Measurements from ENCODE around the gene EMC9. TPM values are rescaled to one million over a fixed set of nuclear protein-coding genes. Genes with fewer than 3 reads are reported as not detected.
A peak's percentile ranks its signal among the peaks of the same experiment; 100 is the strongest.

Gene EMC9
- total and polyA plus RNA-seq, 10 of the 15 experiments (the other 5 are each of a cell fraction or from before 2014, with no cell fraction given) = 15.3 to 60.5 (median 30.3) TPM

DNA sequence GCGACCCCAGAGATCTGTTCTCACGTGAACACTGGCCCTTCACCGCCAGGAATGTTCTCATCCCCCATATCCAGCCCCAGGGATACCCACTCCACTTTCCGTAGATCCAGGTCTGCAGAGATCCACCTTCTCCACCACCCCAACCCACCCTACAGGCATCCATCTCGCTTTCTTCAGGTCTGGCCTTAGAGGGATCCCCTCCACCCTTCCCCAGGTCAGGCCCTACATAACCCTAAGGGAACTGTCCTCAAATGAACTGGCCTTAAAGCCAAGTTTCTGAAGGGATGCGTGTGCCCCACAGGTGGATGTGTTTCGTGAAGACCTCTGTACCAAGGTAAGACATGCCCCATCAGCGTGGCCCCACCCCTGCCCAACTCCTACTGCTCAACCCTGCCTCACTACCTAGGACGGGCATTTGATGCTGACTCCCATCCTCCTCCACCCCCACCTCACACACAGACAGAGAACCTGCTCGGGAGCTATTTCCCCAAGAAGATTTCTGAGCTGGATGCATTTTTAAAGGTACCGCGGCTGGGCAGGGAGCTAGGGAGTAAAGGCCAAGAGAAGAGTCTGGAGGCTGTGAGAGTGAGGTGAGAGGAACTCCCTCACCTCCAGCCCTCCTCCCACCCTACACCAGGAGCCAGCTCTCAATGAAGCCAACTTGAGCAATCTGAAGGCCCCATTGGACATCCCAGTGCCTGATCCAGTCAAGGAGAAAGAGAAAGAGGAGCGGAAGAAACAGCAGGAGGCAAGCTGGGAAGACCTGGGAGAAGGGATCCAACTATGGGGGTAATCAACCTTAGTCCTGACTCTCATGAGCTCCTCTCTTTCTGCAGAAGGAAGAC lies 4.5 kb downstream of the EMC9 start:
- ATAC-seq (no peak), DNase-seq (ENCODE audit: low read depth, low spot score) (no peak), FAIRE-seq (no peak)
- peak overlapping the region; percentile 99 for H3K4me3 ChIP-seq
- whole genome bisulfite sequencing (ENCODE audit: insufficient coverage, insufficient replicate concordance, low lambda C conversion rate, missing lambda C conversion rate) = 17% methylated on average over 13 of the region's 13 CpGs
- RAD21 ChIA-PET (ENCODE audit: unreplicated experiment) = interaction anchor here (0.8 to 6.8 kb wide), 11 partner anchors 10 to 106 kb away, joined by 3 to 69 read pairs (median 9); partner anchors contain the start of genes DCAF11, IPO4, IRF9 and NRL
- no TSS peak for BruUV-seq (replicated peaks)
- H2AFZ ChIP-seq (ENCODE audit: control insufficient read depth, low read depth, low read length) = no peak overlapping the region
- peak overlapping the region; percentile 95 for H3K27ac ChIP-seq (ENCODE audit: control insufficient read depth, insufficient read depth)
- POLR2A ChIA-PET = interaction anchor here (0.6 to 11.6 kb wide), 12 partner anchors 7 to 94 kb away, joined by 3 to 276 read pairs (median 9); partner anchors contain the start of genes DCAF11, IRF9, NRL and PSME2
- peaks cover 9 to 12% of the 10 kb centered on the region in 2 experiments; a peak in 3 of 4 replicates for H3K36me3 ChIP-seq (ENCODE audit: control insufficient read depth in 2 of 2, insufficient read depth in 2 of 2, low read length in 1 of 2)
- no peaks in the 10 kb centered on the region for H3K9me3 ChIP-seq (replicated peaks; ENCODE audit: control insufficient read depth, insufficient read depth, low read length)
- CTCF ChIA-PET = interaction anchor here (0.6 to 4.9 kb wide), 11 partner anchors 9 to 171 kb away, joined by 3 to 39 read pairs (median 5); partner anchors contain the start of genes CIDEB, DCAF11, IRF9 and NRL
- peaks cover 55% of the 10 kb centered on the region for H3K79me2 ChIP-seq (ENCODE audit: control insufficient read depth, insufficient read depth, low read length)
- in situ Hi-C loops (cut with MboI) (no loop called here), intact Hi-C loops (cut with micrococcal nuclease; ENCODE audit: unreplicated experiment) (no loop called here)
- no peaks in the 10 kb centered on the region for H4K20me1 ChIP-seq (ENCODE audit: control insufficient read depth, insufficient read depth)
- no peaks in the 10 kb centered on the region for H3K27me3 ChIP-seq (replicated peaks in 1 of 2; ENCODE audit: control insufficient read depth in 2 of 2, insufficient read depth in 2 of 2, low read length in 1 of 2)
- peak overlapping the region; percentile 81 for H3K4me2 ChIP-seq (ENCODE audit: control insufficient read depth, insufficient read depth)
- H3K4me1 ChIP-seq (ENCODE audit: control insufficient read depth, insufficient read depth, low read length) = peaks cover 40% of the 10 kb centered on the region
- SMC1A ChIA-PET (ENCODE audit: uncharacterized antibody, unreplicated experiment) = interaction anchor here (0.8 to 7.7 kb wide), 9 partner anchors 8 to 171 kb away, joined by 3 to 70 read pairs (median 18); partner anchors contain the start of genes CIDEB, DCAF11, IRF9 and NRL
- peak overlapping the region; percentile 96 for H3K9ac ChIP-seq (ENCODE audit: control insufficient read depth, insufficient read depth, low read length)
- no peak for TF ChIP-seq IKZF1 (conservative IDR thresholded peaks at IDR 0.05)
- TF ChIP-seq ZNF24 (IDR thresholded peaks at IDR 0.05) = no peak
- TF ChIP-seq ZNF217 (IDR thresholded peaks at IDR 0.05) = no peak
- TF ChIP-seq POU2F2 (IDR thresholded peaks at IDR 0.05; ENCODE audit: borderline replicate concordance, low read depth, low read length) = no peak
- TF ChIP-seq SMC3 (IDR thresholded peaks at IDR 0.05; ENCODE audit: borderline replicate concordance, low read length) = no peak
- TF ChIP-seq FOXK2 (IDR thresholded peaks at IDR 0.05) = no peak
- TF ChIP-seq HDGF (IDR thresholded peaks at IDR 0.05) = peak; percentile 35; the same call in 1 of the 2 replicates
- no peak for TF ChIP-seq STAT3 (IDR thresholded peaks at IDR 0.05; ENCODE audit: low read depth, low read length)
- no peak for TF ChIP-seq CBX3 (IDR thresholded peaks at IDR 0.05; ENCODE audit: borderline replicate concordance, low read depth)
- TF ChIP-seq, protein P1, sequence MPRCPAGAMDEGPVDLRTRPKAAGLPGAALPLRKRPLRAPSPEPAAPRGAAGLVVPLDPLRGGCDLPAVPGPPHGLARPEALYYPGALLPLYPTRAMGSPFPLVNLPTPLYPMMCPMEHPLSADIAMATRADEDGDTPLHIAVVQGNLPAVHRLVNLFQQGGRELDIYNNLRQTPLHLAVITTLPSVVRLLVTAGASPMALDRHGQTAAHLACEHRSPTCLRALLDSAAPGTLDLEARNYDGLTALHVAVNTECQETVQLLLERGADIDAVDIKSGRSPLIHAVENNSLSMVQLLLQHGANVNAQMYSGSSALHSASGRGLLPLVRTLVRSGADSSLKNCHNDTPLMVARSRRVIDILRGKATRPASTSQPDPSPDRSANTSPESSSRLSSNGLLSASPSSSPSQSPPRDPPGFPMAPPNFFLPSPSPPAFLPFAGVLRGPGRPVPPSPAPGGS (IDR thresholded peaks at IDR 0.05; ENCODE audit: borderline replicate concordance, insufficient read depth, low read depth, low read length, poor library complexity, severe bottlenecking) = peak; percentile 9
- TF ChIP-seq, protein P2, sequence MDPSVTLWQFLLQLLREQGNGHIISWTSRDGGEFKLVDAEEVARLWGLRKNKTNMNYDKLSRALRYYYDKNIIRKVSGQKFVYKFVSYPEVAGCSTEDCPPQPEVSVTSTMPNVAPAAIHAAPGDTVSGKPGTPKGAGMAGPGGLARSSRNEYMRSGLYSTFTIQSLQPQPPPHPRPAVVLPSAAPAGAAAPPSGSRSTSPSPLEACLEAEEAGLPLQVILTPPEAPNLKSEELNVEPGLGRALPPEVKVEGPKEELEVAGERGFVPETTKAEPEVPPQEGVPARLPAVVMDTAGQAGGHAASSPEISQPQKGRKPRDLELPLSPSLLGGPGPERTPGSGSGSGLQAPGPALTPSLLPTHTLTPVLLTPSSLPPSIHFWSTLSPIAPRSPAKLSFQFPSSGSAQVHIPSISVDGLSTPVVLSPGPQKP (IDR thresholded peaks at IDR 0.05; ENCODE audit: low read depth, low read length) = no peak
- no peak for TF ChIP-seq PAX8 (IDR thresholded peaks at IDR 0.05)
- TF ChIP-seq FOS (IDR thresholded peaks at IDR 0.05; ENCODE audit: borderline replicate concordance, extremely low read depth, insufficient read length) = no peak
- no peak for TF ChIP-seq POLR2AphosphoS5 (IDR thresholded peaks at IDR 0.05; ENCODE audit: low read length)
- TF ChIP-seq JUND (IDR thresholded peaks at IDR 0.05; ENCODE audit: low read depth, low read length) = no peak
- TF ChIP-seq SREBF2 (IDR thresholded peaks at IDR 0.05; ENCODE audit: low read length) = no peak
- no peak for TF ChIP-seq NR2C1 (IDR thresholded peaks at IDR 0.05)
- TF ChIP-seq KAT2A (conservative IDR thresholded peaks at IDR 0.05; ENCODE audit: control insufficient read depth, low read depth, low read length) = no peak
- 0 out of 2 replicates have a peak, but pooled peaks have one; percentile 13 for TF ChIP-seq LARP7 (IDR thresholded peaks at IDR 0.05)
- TF ChIP-seq MTA2 (IDR thresholded peaks at IDR 0.05; ENCODE audit: low read depth) = no peak
- TF ChIP-seq ETV6 (conservative IDR thresholded peaks at IDR 0.05 in 1 of 2, IDR thresholded peaks at IDR 0.05 in 1 of 2; ENCODE audit: borderline replicate concordance in 1 of 2, low read depth in 1 of 2) = no peak
- TF ChIP-seq CHD2 (IDR thresholded peaks at IDR 0.05; ENCODE audit: borderline replicate concordance, low read depth, low read length) = 0 out of 2 replicates have a peak, but pooled peaks have one; percentile 15
- TF ChIP-seq ASH2L (IDR thresholded peaks at IDR 0.05; ENCODE audit: borderline replicate concordance, low read depth) = no peak
